K562 (cell line): ENCODE results near the gene CACNG1. TPM values are rescaled to one million over a fixed set of nuclear protein-coding genes. Genes with fewer than 3 reads are reported as not detected.

ENCODE experiments used
- ATAC-seq: fragments of 200-7000 bp; cut with Tn5 transposase; 3 replicates; pipeline ENCODE4 v1.9.1; 2020; ENCODE audit warnings: moderate library complexity
- BruUV-seq: library from RNA; stranded (reverse); fragments of 400-500 nt; replicated peaks from 2 replicates; lab custom pipeline; 2021; lab: Mats Ljungman, UMichigan
- CTCF ChIA-PET: fragments of 300-600 bp; formaldehyde crosslinking; extraction: SDS; loops from one replicate; lab custom pipeline; 2021; ENCODE audit warnings: low intra/inter-chr PET ratio; lab: Yijun Ruan, JAX
- POLR2A ChIA-PET: fragments of 300-600, 350-650 bp; sonication (Branson Sonifier 250); formaldehyde crosslinking; extraction: SDS; loops from one replicate; lab custom pipeline; 2021; ENCODE audit warnings: antibody characterized with exemption, inconsistent platforms; lab: Yijun Ruan, JAX
- DNase-seq, 4 experiments: peaks; one replicate each; pipeline versions ENCODE4 v3.0.0 to v3.0.0-alpha.2; 2011 to 2018; ENCODE audit warnings: low spot score in 3 of 4, mixed read lengths in 3 of 4; ENCODE audit errors: extremely low read depth in 1 of 4
- FAIRE-seq: peaks from 2 replicates; lab custom pipeline; 2011; peaks lifted over from hg19 to GRCh38; lab: Jason Lieb, UNC
- H2AFZ ChIP-seq: 2 replicates; pipeline ENCODE4 v1.6.0; 2011; ENCODE audit warnings: low read depth, low read length, control low read depth, inconsistent platforms
- H3K27ac ChIP-seq: fragments of 200-600 bp; 3 replicates; pipeline ENCODE4 v1.8.0; 2011; ENCODE audit warnings: low read depth, mild to moderate bottlenecking, control low read depth, inconsistent platforms, low read length, moderate library complexity, mixed read lengths; ENCODE audit errors: extremely low read depth
- H3K27me3 ChIP-seq, 2 experiments: fragments of 300-600 bp in 1 of 2; 2 replicates in 1 of 2; 3 replicates in 1 of 2; pipeline versions ENCODE4 v1.6.0 to v1.8.0; 2011; ENCODE audit warnings: inconsistent platforms in 2 of 2, low read length in 2 of 2, mild to moderate bottlenecking in 1 of 2, mixed read lengths in 1 of 2, moderate library complexity in 1 of 2; ENCODE audit not compliant: control insufficient read depth in 2 of 2, insufficient read depth in 2 of 2
- H3K36me3 ChIP-seq: fragments of 300-600 bp; 3 replicates; pipeline ENCODE4 v1.8.0; 2011; ENCODE audit warnings: mild to moderate bottlenecking, low read length, inconsistent platforms; ENCODE audit not compliant: control insufficient read depth, insufficient read depth
- H3K4me1 ChIP-seq, 2 experiments: fragments of 200-600 bp in 1 of 2; replicated peaks in 1 of 2; 2 replicates in 1 of 2; 3 replicates in 1 of 2; pipeline versions ENCODE4 v1.5.1 to v1.8.0; 2011; ENCODE audit warnings: inconsistent platforms in 2 of 2, low read length in 2 of 2, mild to moderate bottlenecking in 1 of 2, mixed read lengths in 1 of 2, moderate library complexity in 1 of 2; ENCODE audit not compliant: control insufficient read depth in 2 of 2, insufficient read depth in 2 of 2
- H3K4me2 ChIP-seq: 2 replicates; pipeline ENCODE4 v1.6.1; 2011; ENCODE audit warnings: low read length, control low read depth, inconsistent platforms, mixed read lengths; ENCODE audit not compliant: insufficient read depth
- H3K4me3 ChIP-seq: fragments of 200-600 bp; sonication (generic), shearing (Covaris generic); 2 replicates; pipeline ENCODE4 v1.5.1; 2016; ENCODE audit warnings: control low read depth, inconsistent platforms
- H3K79me2 ChIP-seq: fragments of 200-600 bp; 3 replicates; pipeline ENCODE4 v1.8.0; 2011; ENCODE audit warnings: low read length, inconsistent platforms; ENCODE audit not compliant: control insufficient read depth, insufficient read depth
- H3K9ac ChIP-seq, 2 experiments: 2 replicates each; pipeline versions ENCODE4 v1.6.0 to v1.6.1; 2011; ENCODE audit warnings: low read depth in 2 of 2, low read length in 2 of 2, control low read depth in 1 of 2, inconsistent platforms in 1 of 2, mild to moderate bottlenecking in 1 of 2, mixed read lengths in 1 of 2; ENCODE audit not compliant: insufficient read depth in 1 of 2
- H3K9me1 ChIP-seq: one replicate; pipeline ENCODE4 v1.6.0; 2011; ENCODE audit warnings: inconsistent platforms, mild to moderate bottlenecking, low read length, moderate library complexity; ENCODE audit not compliant: control insufficient read depth, insufficient read depth
- H3K9me3 ChIP-seq: replicated peaks from 2 replicates; pipeline ENCODE4 v1.5.1; 2011; ENCODE audit warnings: low read depth, low read length, inconsistent platforms; ENCODE audit not compliant: control insufficient read depth, insufficient read depth
- H4K20me1 ChIP-seq: replicated peaks from 2 replicates; pipeline ENCODE4 v1.6.1; 2011; ENCODE audit warnings: low read length, inconsistent platforms, mixed read lengths; ENCODE audit not compliant: control insufficient read depth, insufficient read depth
- CHCHD3 ChIP-seq: fragments of 250-450 bp; sonication (Bioruptor Pico); IDR thresholded peaks from 2 replicates; pipeline ENCODE4 v2.1.2; 2022; ENCODE audit warnings: mild to moderate bottlenecking
- JUNB ChIP-seq: fragments of 450-650 bp; formaldehyde crosslinking; conservative IDR thresholded peaks from 2 replicates; pipeline ENCODE4 v1.4.0; 2020; ENCODE audit warnings: mild to moderate bottlenecking
- NR2C2 ChIP-seq, 2 experiments: fragments of 200-800 bp in 1 of 2; sonication (Bioruptor generic) in 1 of 2; sonication (generic) in 1 of 2; formaldehyde crosslinking in 1 of 2; IDR thresholded peaks; 2 replicates each; pipeline versions ENCODE4 v1.6.1 to v1.8.0; 2016 to 2022; ENCODE audit warnings: mild to moderate bottlenecking in 1 of 2, missing compliant biosample characterization in 1 of 2, missing genetic modification characterization in 1 of 2, missing genetic modification reagents in 1 of 2
- SNIP1 ChIP-seq: fragments of 450-650 bp; IDR thresholded peaks from 2 replicates; pipeline ENCODE4 v1.7.1; 2017; ENCODE audit warnings: low read depth, mild to moderate bottlenecking
- TCF3 ChIP-seq: sonication (generic); formaldehyde crosslinking; IDR thresholded peaks from 2 replicates; pipeline ENCODE4 v1.4.0; 2020; ENCODE audit warnings: mild to moderate bottlenecking, missing genetic modification reagents
- XRCC3 ChIP-seq: fragments of 450-650 bp; IDR thresholded peaks from 2 replicates; pipeline ENCODE4 v1.6.1; 2017; ENCODE audit warnings: mild to moderate bottlenecking, moderate library complexity
- WGBS: fragments of 100-300 bp; shearing (Covaris generic); methylation state at CpG from one replicate; pipeline ENCODE4 v1.1.6; 2016; ENCODE audit warnings: low coverage, mixed read lengths; ENCODE audit not compliant: insufficient coverage; ENCODE audit errors: missing lambda C conversion rate; 5-methylcytosine and 5-hydroxymethylcytosine counted together
- in situ Hi-C: fragments of 300-500 bp; cut with MboI; formaldehyde crosslinking; loops from 4 replicates; pipeline ENCODE4 v1.15.0; 2018; ENCODE audit warnings: inconsistent platforms, mixed read lengths
- intact Hi-C: fragments of 100-400 bp; cut with micrococcal nuclease; formaldehyde crosslinking; loops from 2 replicates; pipeline ENCODE4 v1.14.2; 2022
- polyA plus RNA-seq, 8 experiments: library from polyadenylated mRNA; depleted of rRNA in 4 of 8; stranded (reverse) in 5 of 8; unstranded in 3 of 8; fragments of >200 nt; fragmentation: Nextera tagmentation in 2 of 8; fragmentation: Illumina TruSeq in 1 of 8; extraction: Ambion mirVana in 2 of 8; extraction: Trizol in 1 of 8; gene quantifications; 2 replicates each; pipeline versions ENCODE4 v1.2.1 to v1.2.3, GENCODE V29; 2011 to 2014; ENCODE audit warnings: inconsistent platforms in 1 of 8, missing spikeins in 1 of 8
- total RNA-seq, 7 experiments: library from RNA; depleted of rRNA in 6 of 7; stranded (reverse); fragments of >200 nt in 6 of 7; fragmentation: Illumina TruSeq in 2 of 7; extraction: Trizol in 2 of 7; gene quantifications; 2 replicates each; pipeline versions ENCODE4 v1.2.1 to v1.2.3, GENCODE V29; 2011 to 2021; ENCODE audit warnings: low replicate concordance in 1 of 7
- TF ChIP-seq, protein P1 (sequence below): fragments of 250-450 bp; sonication (Bioruptor Pico); IDR thresholded peaks from 2 replicates; pipeline ENCODE4 v1.5.0; 2020; ENCODE audit warnings: mild to moderate bottlenecking
- TF ChIP-seq, protein P2 (sequence below): sonication (generic); formaldehyde crosslinking; IDR thresholded peaks from 2 replicates; pipeline ENCODE4 v1.8.1; 2022; ENCODE audit warnings: missing genetic modification reagents
- TF ChIP-seq, protein P3 (sequence below): fragments of 200-600 bp; sonication (generic); IDR thresholded peaks from one replicate; pipeline ENCODE4 v1.6.1; 2012; ENCODE audit warnings: mild to moderate bottlenecking, low read depth, low read length, inconsistent platforms

The CACNG1 gene
- total and polyA plus RNA-seq, 9 of the 15 experiments (the other 6 are each of a cell fraction or from before 2014, with no cell fraction given): not detected

DNA sequence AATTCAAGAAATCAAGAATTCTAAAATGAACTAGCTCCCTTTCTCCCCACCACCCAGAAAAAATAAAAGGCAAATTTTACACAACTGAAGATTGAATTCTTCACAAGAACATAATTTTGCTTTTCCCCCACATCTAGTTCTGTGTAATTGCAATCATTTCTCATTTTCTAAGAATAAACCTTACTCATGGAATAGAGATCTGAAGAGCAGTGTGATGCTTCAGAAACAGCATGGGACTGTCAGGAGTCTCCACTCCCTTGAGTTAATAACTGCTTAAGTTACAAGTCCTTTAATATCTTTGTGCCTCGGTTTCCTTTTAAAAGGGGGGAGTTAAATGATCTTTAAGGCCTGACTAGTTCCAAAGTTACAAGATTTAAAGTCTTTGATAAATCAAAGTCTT, 53.7 kb downstream of the CACNG1 start:
- Histone ChIP-seq H3K9ac (no peak overlapping the region), H3K9me3 (no peaks in the 10 kb centered on the region), H4K20me1 (0 out of 2 replicates have a peak, but pooled peaks cover 3% of the 10 kb centered on the region), H3K4me2 (no peak overlapping the region), H2AFZ (no peak overlapping the region), H3K4me1 (no peaks in the 10 kb centered on the region), H3K9me1 (no peaks in the 10 kb centered on the region), H3K27me3 (no peaks in the 10 kb centered on the region), H3K4me3 (no peak overlapping the region), H3K27ac (no peak overlapping the region), H3K36me3 (peaks cover 7% of the 10 kb centered on the region; the same call in 1 of the 3 replicates), H3K79me2 (peaks cover 29% of the 10 kb centered on the region)
- no TSS peak for BruUV-seq
- ChIA-PET POLR2A (interaction anchor here (0.6 to 0.7 kb wide), 3 partner anchors 14 to 567 kb away, joined by 3 read pairs; no protein-coding TSS in a partner anchor), CTCF (no interaction called here)
- 100% methylated on average over 1 of the region's 1 CpG for WGBS
- DNase-seq: no peak
- intact Hi-C loops (no loop called here), in situ Hi-C loops (no loop called here)
- FAIRE-seq: no peak
- no peak for ATAC-seq
- TF ChIP-seq, protein P1, sequence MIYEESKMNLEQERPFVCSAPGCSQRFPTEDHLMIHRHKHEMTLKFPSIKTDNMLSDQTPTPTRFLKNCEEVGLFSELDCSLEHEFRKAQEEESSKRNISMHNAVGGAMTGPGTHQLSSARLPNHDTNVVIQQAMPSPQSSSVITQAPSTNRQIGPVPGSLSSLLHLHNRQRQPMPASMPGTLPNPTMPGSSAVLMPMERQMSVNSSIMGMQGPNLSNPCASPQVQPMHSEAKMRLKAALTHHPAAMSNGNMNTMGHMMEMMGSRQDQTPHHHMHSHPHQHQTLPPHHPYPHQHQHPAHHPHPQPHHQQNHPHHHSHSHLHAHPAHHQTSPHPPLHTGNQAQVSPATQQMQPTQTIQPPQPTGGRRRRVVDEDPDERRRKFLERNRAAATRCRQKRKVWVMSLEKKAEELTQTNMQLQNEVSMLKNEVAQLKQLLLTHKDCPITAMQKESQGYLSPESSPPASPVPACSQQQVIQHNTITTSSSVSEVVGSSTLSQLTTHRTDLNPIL (CRISPR knock-in tag): no peak
- TF ChIP-seq CHCHD3 (CRISPR knock-in tag): no peak
- TF ChIP-seq, protein P2, sequence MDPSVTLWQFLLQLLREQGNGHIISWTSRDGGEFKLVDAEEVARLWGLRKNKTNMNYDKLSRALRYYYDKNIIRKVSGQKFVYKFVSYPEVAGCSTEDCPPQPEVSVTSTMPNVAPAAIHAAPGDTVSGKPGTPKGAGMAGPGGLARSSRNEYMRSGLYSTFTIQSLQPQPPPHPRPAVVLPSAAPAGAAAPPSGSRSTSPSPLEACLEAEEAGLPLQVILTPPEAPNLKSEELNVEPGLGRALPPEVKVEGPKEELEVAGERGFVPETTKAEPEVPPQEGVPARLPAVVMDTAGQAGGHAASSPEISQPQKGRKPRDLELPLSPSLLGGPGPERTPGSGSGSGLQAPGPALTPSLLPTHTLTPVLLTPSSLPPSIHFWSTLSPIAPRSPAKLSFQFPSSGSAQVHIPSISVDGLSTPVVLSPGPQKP (CRISPR knock-in tag): no peak
- TF ChIP-seq, protein P3, sequence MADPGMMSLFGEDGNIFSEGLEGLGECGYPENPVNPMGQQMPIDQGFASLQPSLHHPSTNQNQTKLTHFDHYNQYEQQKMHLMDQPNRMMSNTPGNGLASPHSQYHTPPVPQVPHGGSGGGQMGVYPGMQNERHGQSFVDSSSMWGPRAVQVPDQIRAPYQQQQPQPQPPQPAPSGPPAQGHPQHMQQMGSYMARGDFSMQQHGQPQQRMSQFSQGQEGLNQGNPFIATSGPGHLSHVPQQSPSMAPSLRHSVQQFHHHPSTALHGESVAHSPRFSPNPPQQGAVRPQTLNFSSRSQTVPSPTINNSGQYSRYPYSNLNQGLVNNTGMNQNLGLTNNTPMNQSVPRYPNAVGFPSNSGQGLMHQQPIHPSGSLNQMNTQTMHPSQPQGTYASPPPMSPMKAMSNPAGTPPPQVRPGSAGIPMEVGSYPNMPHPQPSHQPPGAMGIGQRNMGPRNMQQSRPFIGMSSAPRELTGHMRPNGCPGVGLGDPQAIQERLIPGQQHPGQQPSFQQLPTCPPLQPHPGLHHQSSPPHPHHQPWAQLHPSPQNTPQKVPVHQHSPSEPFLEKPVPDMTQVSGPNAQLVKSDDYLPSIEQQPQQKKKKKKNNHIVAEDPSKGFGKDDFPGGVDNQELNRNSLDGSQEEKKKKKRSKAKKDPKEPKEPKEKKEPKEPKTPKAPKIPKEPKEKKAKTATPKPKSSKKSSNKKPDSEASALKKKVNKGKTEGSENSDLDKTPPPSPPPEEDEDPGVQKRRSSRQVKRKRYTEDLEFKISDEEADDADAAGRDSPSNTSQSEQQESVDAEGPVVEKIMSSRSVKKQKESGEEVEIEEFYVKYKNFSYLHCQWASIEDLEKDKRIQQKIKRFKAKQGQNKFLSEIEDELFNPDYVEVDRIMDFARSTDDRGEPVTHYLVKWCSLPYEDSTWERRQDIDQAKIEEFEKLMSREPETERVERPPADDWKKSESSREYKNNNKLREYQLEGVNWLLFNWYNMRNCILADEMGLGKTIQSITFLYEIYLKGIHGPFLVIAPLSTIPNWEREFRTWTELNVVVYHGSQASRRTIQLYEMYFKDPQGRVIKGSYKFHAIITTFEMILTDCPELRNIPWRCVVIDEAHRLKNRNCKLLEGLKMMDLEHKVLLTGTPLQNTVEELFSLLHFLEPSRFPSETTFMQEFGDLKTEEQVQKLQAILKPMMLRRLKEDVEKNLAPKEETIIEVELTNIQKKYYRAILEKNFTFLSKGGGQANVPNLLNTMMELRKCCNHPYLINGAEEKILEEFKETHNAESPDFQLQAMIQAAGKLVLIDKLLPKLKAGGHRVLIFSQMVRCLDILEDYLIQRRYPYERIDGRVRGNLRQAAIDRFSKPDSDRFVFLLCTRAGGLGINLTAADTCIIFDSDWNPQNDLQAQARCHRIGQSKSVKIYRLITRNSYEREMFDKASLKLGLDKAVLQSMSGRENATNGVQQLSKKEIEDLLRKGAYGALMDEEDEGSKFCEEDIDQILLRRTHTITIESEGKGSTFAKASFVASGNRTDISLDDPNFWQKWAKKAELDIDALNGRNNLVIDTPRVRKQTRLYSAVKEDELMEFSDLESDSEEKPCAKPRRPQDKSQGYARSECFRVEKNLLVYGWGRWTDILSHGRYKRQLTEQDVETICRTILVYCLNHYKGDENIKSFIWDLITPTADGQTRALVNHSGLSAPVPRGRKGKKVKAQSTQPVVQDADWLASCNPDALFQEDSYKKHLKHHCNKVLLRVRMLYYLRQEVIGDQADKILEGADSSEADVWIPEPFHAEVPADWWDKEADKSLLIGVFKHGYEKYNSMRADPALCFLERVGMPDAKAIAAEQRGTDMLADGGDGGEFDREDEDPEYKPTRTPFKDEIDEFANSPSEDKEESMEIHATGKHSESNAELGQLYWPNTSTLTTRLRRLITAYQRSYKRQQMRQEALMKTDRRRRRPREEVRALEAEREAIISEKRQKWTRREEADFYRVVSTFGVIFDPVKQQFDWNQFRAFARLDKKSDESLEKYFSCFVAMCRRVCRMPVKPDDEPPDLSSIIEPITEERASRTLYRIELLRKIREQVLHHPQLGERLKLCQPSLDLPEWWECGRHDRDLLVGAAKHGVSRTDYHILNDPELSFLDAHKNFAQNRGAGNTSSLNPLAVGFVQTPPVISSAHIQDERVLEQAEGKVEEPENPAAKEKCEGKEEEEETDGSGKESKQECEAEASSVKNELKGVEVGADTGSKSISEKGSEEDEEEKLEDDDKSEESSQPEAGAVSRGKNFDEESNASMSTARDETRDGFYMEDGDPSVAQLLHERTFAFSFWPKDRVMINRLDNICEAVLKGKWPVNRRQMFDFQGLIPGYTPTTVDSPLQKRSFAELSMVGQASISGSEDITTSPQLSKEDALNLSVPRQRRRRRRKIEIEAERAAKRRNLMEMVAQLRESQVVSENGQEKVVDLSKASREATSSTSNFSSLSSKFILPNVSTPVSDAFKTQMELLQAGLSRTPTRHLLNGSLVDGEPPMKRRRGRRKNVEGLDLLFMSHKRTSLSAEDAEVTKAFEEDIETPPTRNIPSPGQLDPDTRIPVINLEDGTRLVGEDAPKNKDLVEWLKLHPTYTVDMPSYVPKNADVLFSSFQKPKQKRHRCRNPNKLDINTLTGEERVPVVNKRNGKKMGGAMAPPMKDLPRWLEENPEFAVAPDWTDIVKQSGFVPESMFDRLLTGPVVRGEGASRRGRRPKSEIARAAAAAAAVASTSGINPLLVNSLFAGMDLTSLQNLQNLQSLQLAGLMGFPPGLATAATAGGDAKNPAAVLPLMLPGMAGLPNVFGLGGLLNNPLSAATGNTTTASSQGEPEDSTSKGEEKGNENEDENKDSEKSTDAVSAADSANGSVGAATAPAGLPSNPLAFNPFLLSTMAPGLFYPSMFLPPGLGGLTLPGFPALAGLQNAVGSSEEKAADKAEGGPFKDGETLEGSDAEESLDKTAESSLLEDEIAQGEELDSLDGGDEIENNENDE: no peak
- no peak for TF ChIP-seq XRCC3
- TF ChIP-seq NR2C2 (CRISPR knock-in tag; IDR thresholded peaks at IDR 0.05): no peak
- TF ChIP-seq NR2C2 (tag; IDR thresholded peaks at IDR 0.05): no peak
- TF ChIP-seq TCF3 (CRISPR knock-in tag): no peak
- TF ChIP-seq JUNB (CRISPR knock-in tag): no peak
- no peak for TF ChIP-seq SNIP1
